SK-N-SH (cell line): ENCODE results near the gene PLBD2. TPM values are rescaled to one million over a fixed set of nuclear protein-coding genes. Genes with fewer than 3 reads are reported as not detected.

Experiments used
- CTCF ChIA-PET: fragments of 300-600, 350-600 bp; formaldehyde crosslinking; extraction: SDS; loops from one replicate; lab custom pipeline; 2021; lab: Yijun Ruan, JAX
- POLR2A ChIA-PET: fragments of 350-600 bp; sonication (Branson Sonifier 250); formaldehyde crosslinking; extraction: SDS; loops from one replicate; lab custom pipeline; 2020; ENCODE audit warnings: antibody characterized with exemption, inconsistent platforms; lab: Yijun Ruan, JAX
- DNase-seq: peaks from one replicate; pipeline ENCODE4 v3.0.0; 2012
- H2AFZ ChIP-seq: fragments of 200-600 bp; sonication (generic); 2 replicates; pipeline ENCODE4 v1.8.1; 2016; ENCODE audit warnings: antibody characterized with exemption, mild to moderate bottlenecking, low read depth
- H3F3A ChIP-seq: fragments of 200-600 bp; sonication (generic); replicated peaks from 2 replicates; pipeline ENCODE3; 2016; ENCODE audit warnings: antibody characterized with exemption, mild to moderate bottlenecking; ENCODE audit not compliant: insufficient read depth
- H3K27ac ChIP-seq, 2 experiments: fragments of 200-500 bp in 1 of 2; fragments of 200-600 bp in 1 of 2; sonication (Bioruptor generic) in 1 of 2; sonication (generic), shearing (Covaris generic) in 1 of 2; 2 replicates each; pipeline versions ENCODE4 v1.5.1 to v1.6.1; 2014 to 2016; ENCODE audit warnings: low read depth in 2 of 2, inconsistent platforms in 1 of 2, low read length in 1 of 2, mild to moderate bottlenecking in 1 of 2, mixed read lengths in 1 of 2
- H3K27me3 ChIP-seq: fragments of 200-600 bp; sonication (generic), shearing (Covaris generic); 2 replicates; pipeline ENCODE4 v1.6.1; 2016; ENCODE audit warnings: mixed run types; ENCODE audit not compliant: insufficient read depth
- H3K36me3 ChIP-seq, 2 experiments: fragments of 200-500 bp in 1 of 2; fragments of 200-600 bp in 1 of 2; sonication (Bioruptor generic) in 1 of 2; sonication (generic) in 1 of 2; replicated peaks in 1 of 2; 2 replicates each; pipeline versions ENCODE3 to v1.5.1; 2014 to 2016; ENCODE audit warnings: low read length in 1 of 2, mild to moderate bottlenecking in 1 of 2; ENCODE audit not compliant: insufficient read depth in 2 of 2, control insufficient read depth in 1 of 2
- H3K4me1 ChIP-seq, 2 experiments: fragments of 200-500 bp in 1 of 2; fragments of 200-600 bp in 1 of 2; sonication (Bioruptor generic) in 1 of 2; sonication (generic), shearing (Covaris generic) in 1 of 2; 2 replicates each; pipeline versions ENCODE4 v1.5.1 to v1.6.1; 2014 to 2016; ENCODE audit warnings: low read depth in 1 of 2, low read length in 1 of 2, mixed run types in 1 of 2; ENCODE audit not compliant: insufficient read depth in 2 of 2, control insufficient read depth in 1 of 2
- H3K4me2 ChIP-seq: fragments of 200-600 bp; sonication (generic), shearing (Covaris generic); 2 replicates; pipeline ENCODE4 v1.6.1; 2017; ENCODE audit warnings: mixed run types
- H3K4me3 ChIP-seq, 2 experiments: fragments of 200-500 bp in 1 of 2; fragments of 200-600 bp in 1 of 2; sonication (Bioruptor generic) in 1 of 2; sonication (generic), shearing (Covaris generic) in 1 of 2; 2 replicates each; pipeline versions ENCODE4 v1.5.1 to v1.8.1; 2014 to 2016; ENCODE audit warnings: low read depth in 2 of 2, inconsistent platforms in 1 of 2, low read length in 1 of 2, mild to moderate bottlenecking in 1 of 2, mixed read lengths in 1 of 2, moderate library complexity in 1 of 2
- H3K79me2 ChIP-seq: fragments of 200-600 bp; sonication (generic); 2 replicates; pipeline ENCODE4 v1.8.1; 2017; ENCODE audit warnings: mild to moderate bottlenecking; ENCODE audit not compliant: insufficient read depth
- H3K9ac ChIP-seq: fragments of 200-600 bp; sonication (generic); 2 replicates; pipeline ENCODE4 v1.6.1; 2017; ENCODE audit warnings: mixed run types
- H3K9me2 ChIP-seq: fragments of 200-600 bp; sonication (generic); 2 replicates; pipeline ENCODE4 v1.6.1; 2017; ENCODE audit warnings: mixed run types
- H3K9me3 ChIP-seq: fragments of 200-600 bp; sonication (generic); 2 replicates; pipeline ENCODE4 v1.6.1; 2017; ENCODE audit warnings: mixed run types, mild to moderate bottlenecking, moderate library complexity
- H4K20me1 ChIP-seq: fragments of 200-600 bp; sonication (generic); 2 replicates; pipeline ENCODE4 v1.6.1; 2017; ENCODE audit warnings: mild to moderate bottlenecking, mixed run types; ENCODE audit not compliant: insufficient read depth
- CTCF ChIP-seq: fragments of 200-600 bp; sonication (generic); IDR thresholded peaks from 2 replicates; pipeline ENCODE4 v1.6.1; 2017; ENCODE audit warnings: antibody characterized with exemption, mild to moderate bottlenecking, moderate library complexity
- ELF1 ChIP-seq: IDR thresholded peaks from 2 replicates; pipeline ENCODE4 v1.4.0; 2012
- FOSL2 ChIP-seq: IDR thresholded peaks from 2 replicates; pipeline ENCODE4 v1.4.0; 2012; ENCODE audit warnings: low read depth, mild to moderate bottlenecking, moderate library complexity, borderline replicate concordance
- FOXM1 ChIP-seq: IDR thresholded peaks from 2 replicates; pipeline ENCODE4 v1.4.0; 2012; ENCODE audit warnings: low read depth, mild to moderate bottlenecking
- GATA2 ChIP-seq: sonication (generic); formaldehyde crosslinking; IDR thresholded peaks from 2 replicates; pipeline ENCODE4 v1.5.0; 2020; ENCODE audit warnings: mild to moderate bottlenecking, missing genetic modification reagents
- JUND ChIP-seq: IDR thresholded peaks from 2 replicates; pipeline ENCODE4 v1.4.0; 2012
- MAX ChIP-seq: IDR thresholded peaks from 2 replicates; pipeline ENCODE4 v1.4.0; 2012; ENCODE audit warnings: low read depth
- MEF2A ChIP-seq: IDR thresholded peaks from 2 replicates; pipeline ENCODE4 v1.4.0; 2012; ENCODE audit warnings: low read depth, borderline replicate concordance
- MXI1 ChIP-seq: IDR thresholded peaks from 2 replicates; pipeline ENCODE4 v1.6.1; 2012; ENCODE audit warnings: mild to moderate bottlenecking, low read depth, low read length, improper control_type of control experiment
- NFIC ChIP-seq: IDR thresholded peaks from 2 replicates; pipeline ENCODE4 v1.4.0; 2012; ENCODE audit warnings: borderline replicate concordance
- NRF1 ChIP-seq: IDR thresholded peaks from 2 replicates; pipeline ENCODE4 v1.6.1; 2012; ENCODE audit warnings: low read depth, mild to moderate bottlenecking, low read length
- RAD21 ChIP-seq: IDR thresholded peaks from 2 replicates; pipeline ENCODE4 v1.6.1; 2012; ENCODE audit warnings: mild to moderate bottlenecking, low read length
- RCOR1 ChIP-seq: fragments of 150-350 bp; IDR thresholded peaks from 2 replicates; pipeline ENCODE4 v1.6.1; 2017; ENCODE audit warnings: antibody characterized with exemption, low read length
- RFX5 ChIP-seq: IDR thresholded peaks from 2 replicates; pipeline ENCODE4 v1.6.1; 2012; ENCODE audit warnings: mild to moderate bottlenecking, improper control_type of control experiment, low read length
- SIN3A ChIP-seq: IDR thresholded peaks from 2 replicates; pipeline ENCODE4 v1.6.1; 2012; ENCODE audit warnings: low read depth, mild to moderate bottlenecking, low read length, moderate library complexity, borderline replicate concordance
- TAF1 ChIP-seq: IDR thresholded peaks from 2 replicates; pipeline ENCODE4 v1.6.1; 2012; ENCODE audit warnings: low read depth, mild to moderate bottlenecking, low read length, moderate library complexity, borderline replicate concordance
- TEAD4 ChIP-seq: IDR thresholded peaks from 2 replicates; pipeline ENCODE4 v1.4.0; 2012; ENCODE audit warnings: mild to moderate bottlenecking, borderline replicate concordance; ENCODE audit not compliant: insufficient read depth
- USF2 ChIP-seq: fragments of 150-350 bp; IDR thresholded peaks from 2 replicates; pipeline ENCODE4 v1.6.1; 2017; ENCODE audit warnings: antibody characterized with exemption, low read length, low read depth, borderline replicate concordance
- YY1 ChIP-seq: IDR thresholded peaks from 2 replicates; pipeline ENCODE4 v1.4.0; 2012; ENCODE audit warnings: low read depth, mild to moderate bottlenecking
- whole genome bisulfite sequencing: methylation state at CpG from one replicate; pipeline ENCODE4 v1.1.6; 2017; ENCODE audit warnings: low lambda C conversion rate; 5-methylcytosine and 5-hydroxymethylcytosine counted together
- polyA plus RNA-seq, 3 experiments: library from polyadenylated mRNA; depleted of rRNA; stranded (reverse); fragments of >200 nt; gene quantifications; 2 replicates each; pipeline ENCODE4 v1.2.3, GENCODE V29; 2012

PLBD2 gene
- polyA plus RNA-seq, 1 of the 3 experiments (the other 2 are of a cell fraction), result 15.2 TPM

GRCh38 chr12:113424456-113424855 is 66.1 kb downstream of the PLBD2 start:
- H3K27me3 ChIP-seq, result no peaks in the 10 kb centered on the region
- DNase-seq, result no peak
- no peak overlapping the region for H2AFZ ChIP-seq
- H3K36me3 ChIP-seq, result no peaks in the 10 kb centered on the region
- ChIA-PET CTCF (interaction anchor here (0.6 to 4.7 kb wide), 32 partner anchors 8 to 505 kb away, joined by 3 to 42 read pairs (median 5); partner anchors contain the start of gene SDS), POLR2A (no interaction called here)
- no peaks in the 10 kb centered on the region for H3F3A ChIP-seq
- H3K4me3 ChIP-seq, result no peak overlapping the region
- H4K20me1 ChIP-seq, result no peaks in the 10 kb centered on the region
- H3K9ac ChIP-seq, result no peak overlapping the region
- H3K79me2 ChIP-seq, result peaks cover 10% of the 10 kb centered on the region
- no peak overlapping the region for H3K4me2 ChIP-seq
- no peak overlapping the region for H3K27ac ChIP-seq
- H3K9me3 ChIP-seq, result no peaks in the 10 kb centered on the region
- WGBS, result 100% methylated on average over 1 of the region's 1 CpG
- TF ChIP-seq MAX (no peak), FOXM1 (no peak), JUND (no peak), CTCF (no peak), RCOR1 (no peak), ELF1 (no peak), FOSL2 (no peak), YY1 (no peak), TAF1 (no peak), NFIC (no peak)
- no peaks in the 10 kb centered on the region for H3K9me2 ChIP-seq
- peaks cover 0 to 5% of the 10 kb centered on the region in 2 experiments; a peak in 1 of 4 replicates for H3K4me1 ChIP-seq

- Histone ChIP-seq H3K4me3 (no peak overlapping the region; a peak in 1 of 4 replicates), H3K36me3 (no peaks in the 10 kb centered on the region), H3K27ac (no peak overlapping the region), H3K4me2 (no peak overlapping the region), H3K9ac (no peak overlapping the region), H3K9me2 (no peaks in the 10 kb centered on the region), H3K27me3 (no peaks in the 10 kb centered on the region), H3K4me1 (peaks cover 0 to 5% of the 10 kb centered on the region in 2 experiments; a peak in 1 of 4 replicates), H4K20me1 (no peaks in the 10 kb centered on the region), H3K79me2 (peaks cover 10% of the 10 kb centered on the region), H2AFZ (no peak overlapping the region), H3K9me3 (no peaks in the 10 kb centered on the region), H3F3A (no peaks in the 10 kb centered on the region)
- ChIA-PET POLR2A (interaction anchor here (0.6 kb wide), 1 partner anchor 912 kb away, joined by 3 read pairs; no protein-coding TSS in a partner anchor), CTCF (interaction anchor here (0.6 to 4.7 kb wide), 52 partner anchors 8 to 504 kb away, joined by 3 to 42 read pairs (median 4); partner anchors contain the start of gene SDS)
- DNase-seq, result peak; percentile 78
- WGBS, result 64% methylated on average over 17 of the region's 20 CpGs
- TF ChIP-seq GATA2 (CRISPR knock-in tag), result no peak
- TF ChIP-seq MXI1, result no peak
- no peak for TF ChIP-seq TEAD4
- no peak for TF ChIP-seq JUND
- TF ChIP-seq SIN3A, result no peak
- peak; percentile 94 for TF ChIP-seq CTCF
- TF ChIP-seq FOXM1, result no peak
- TF ChIP-seq USF2, result no peak
- TF ChIP-seq MEF2A, result no peak
- no peak for TF ChIP-seq RFX5
- peak; percentile 77 for TF ChIP-seq RAD21
- TF ChIP-seq NRF1, result no peak
These were observed 66.8 kb downstream of the PLBD2 start for GRCh38 chr12:113424915-113425823.
